HG02759 (cell line): ENCODE results near the gene TCF20.

Experiments
- ATAC-seq: cut with Tn5 transposase; IDR thresholded peaks from one replicate; pipeline ENCODE4 v1.9.1; 2021; ENCODE audit warnings: mild to moderate bottlenecking, moderate library complexity; ENCODE audit not compliant: unreplicated experiment

Gene TCF20

GRCh38 chr22:42261296-42261695, 9.2 kb downstream of the TCF20 start:
- ATAC-seq = no peak

GRCh38 chr22:42258126-42258525, 12.3 kb downstream of the TCF20 start:
- no peak for ATAC-seq

GRCh38 chr22:42257386-42257785, 13.1 kb downstream of the TCF20 start:
- no peak for ATAC-seq

- no peak for ATAC-seq
Measured at GRCh38 chr22:42256930-42257329, 13.5 kb downstream of the TCF20 start.

GRCh38 chr22:42256220-42256619, 14.2 kb downstream of the TCF20 start:
- ATAC-seq = no peak

- ATAC-seq = no peak
Measured at GRCh38 chr22:42249831-42250230, 20.6 kb downstream of the TCF20 start.

- ATAC-seq = no peak
Measured at GRCh38 chr22:42248995-42249394, 21.5 kb downstream of the TCF20 start.

GRCh38 chr22:42247596-42247995, 22.9 kb downstream of the TCF20 start:
- no peak for ATAC-seq

- ATAC-seq = no peak
Measured at GRCh38 chr22:42243802-42244060, 26.7 kb downstream of the TCF20 start.

GRCh38 chr22:42236848-42237247, 33.6 kb downstream of the TCF20 start:
- ATAC-seq = no peak

GRCh38 chr22:42236268-42236667, 34.2 kb downstream of the TCF20 start:
- no peak for ATAC-seq

GRCh38 chr22:42233879-42234278, 36.6 kb downstream of the TCF20 start:
- no peak for ATAC-seq

GRCh38 chr22:42231929-42232328, 38.5 kb downstream of the TCF20 start:
- ATAC-seq = no peak

GRCh38 chr22:42229455-42230149, 40.9 kb downstream of the TCF20 start:
- no peak for ATAC-seq

GRCh38 chr22:42228483-42228882, 42.0 kb downstream of the TCF20 start:
- no peak for ATAC-seq

- ATAC-seq = no peak
Measured at GRCh38 chr22:42227435-42227834, 43.0 kb downstream of the TCF20 start.

- ATAC-seq = no peak
Measured at GRCh38 chr22:42225841-42226240, 44.6 kb downstream of the TCF20 start.

GRCh38 chr22:42222140-42222539, 48.3 kb downstream of the TCF20 start:
- no peak for ATAC-seq
